NOMO-1 (cell line): ENCODE measurements around the gene ADAMTS14.

ENCODE experiments used
- DNase-seq, 2 experiments: peaks; one replicate each; lab custom pipeline; 2025; ENCODE audit not compliant: unreplicated experiment in 2 of 2; lab: John Stamatoyannopoulos, UW

Gene ADAMTS14

DNA sequence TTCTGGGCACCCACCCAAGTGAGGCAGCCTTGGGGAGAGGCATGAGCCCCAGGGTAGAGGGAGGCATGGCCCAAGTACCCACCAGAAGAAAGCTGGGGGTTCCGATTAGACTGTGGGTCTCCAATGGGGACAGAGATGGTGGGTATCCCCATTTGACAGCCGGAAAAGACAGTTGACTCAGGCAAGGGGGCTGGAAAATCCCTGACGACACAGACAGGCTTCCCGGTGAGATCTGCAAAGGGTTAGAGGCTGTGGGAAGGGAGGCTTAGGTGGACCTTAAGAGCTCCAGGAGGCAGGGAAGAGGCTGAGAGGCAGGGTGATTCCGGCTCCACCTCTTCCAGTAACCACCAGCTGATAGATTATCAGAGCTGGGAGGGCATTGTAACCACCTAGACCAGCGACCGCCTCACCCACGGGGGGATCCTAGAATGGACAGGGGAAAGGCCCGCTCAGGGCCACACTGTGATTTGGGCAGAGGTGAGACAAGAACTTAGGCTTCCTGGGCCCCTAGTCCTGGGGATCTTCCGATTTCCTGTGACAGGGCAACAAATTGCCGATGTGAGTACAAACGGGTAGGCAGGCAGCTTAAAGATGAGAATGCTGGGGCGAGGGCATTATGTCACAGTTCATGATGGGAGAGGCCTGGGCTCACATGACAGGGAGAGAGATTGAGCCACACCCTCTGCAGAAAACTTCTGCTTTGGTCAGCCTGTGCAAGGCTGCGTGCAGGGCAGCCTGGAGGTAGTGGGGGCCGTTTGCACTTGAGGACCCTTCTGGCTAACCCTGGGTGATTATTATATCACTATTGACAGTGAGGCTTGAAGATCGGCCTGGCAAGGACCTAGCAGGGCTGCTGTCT is 107.4 kb downstream of the ADAMTS14 start:
- peak; percentile 43 to 55 for DNase-seq

DNA sequence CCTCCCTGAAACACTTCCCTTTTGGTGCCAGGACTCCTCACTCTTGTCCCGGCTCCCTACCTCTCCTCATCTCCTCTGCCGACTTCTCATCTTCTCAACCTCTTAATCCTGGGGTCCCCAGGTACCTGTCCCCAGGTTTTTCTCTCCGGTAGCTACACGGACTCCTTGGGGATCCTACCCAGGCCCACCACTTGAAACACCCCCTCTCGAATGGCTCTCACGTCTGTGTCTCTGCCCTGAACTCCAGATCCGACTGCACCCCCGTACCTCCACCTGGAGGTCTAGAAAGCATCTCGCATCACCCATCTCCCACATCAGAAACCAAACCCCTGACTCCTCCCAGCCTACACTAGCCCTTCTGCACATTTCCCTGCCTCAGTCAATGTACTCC is 108.1 kb downstream of the ADAMTS14 start:
- no peak for DNase-seq

DNA sequence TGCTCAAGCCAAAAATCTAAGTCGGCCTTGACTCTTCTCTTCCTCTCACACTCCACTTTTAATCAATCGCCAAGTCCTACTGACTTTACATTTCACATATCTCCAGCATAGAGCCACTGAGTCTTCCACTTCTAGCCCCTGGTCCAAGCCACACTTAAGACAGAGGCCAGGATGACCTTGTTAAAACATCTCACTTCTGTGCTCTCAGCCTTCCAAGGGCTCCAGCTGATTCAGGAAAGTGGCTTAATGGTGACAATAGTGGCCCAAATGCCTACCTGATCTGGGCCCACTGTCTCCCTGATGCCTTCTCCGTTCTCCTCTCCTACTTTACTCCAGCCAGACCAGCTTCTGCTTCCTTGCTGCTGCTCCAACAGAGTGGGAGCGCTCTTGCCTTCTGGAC is 108.5 kb downstream of the ADAMTS14 start:
- no peak for DNase-seq

DNA sequence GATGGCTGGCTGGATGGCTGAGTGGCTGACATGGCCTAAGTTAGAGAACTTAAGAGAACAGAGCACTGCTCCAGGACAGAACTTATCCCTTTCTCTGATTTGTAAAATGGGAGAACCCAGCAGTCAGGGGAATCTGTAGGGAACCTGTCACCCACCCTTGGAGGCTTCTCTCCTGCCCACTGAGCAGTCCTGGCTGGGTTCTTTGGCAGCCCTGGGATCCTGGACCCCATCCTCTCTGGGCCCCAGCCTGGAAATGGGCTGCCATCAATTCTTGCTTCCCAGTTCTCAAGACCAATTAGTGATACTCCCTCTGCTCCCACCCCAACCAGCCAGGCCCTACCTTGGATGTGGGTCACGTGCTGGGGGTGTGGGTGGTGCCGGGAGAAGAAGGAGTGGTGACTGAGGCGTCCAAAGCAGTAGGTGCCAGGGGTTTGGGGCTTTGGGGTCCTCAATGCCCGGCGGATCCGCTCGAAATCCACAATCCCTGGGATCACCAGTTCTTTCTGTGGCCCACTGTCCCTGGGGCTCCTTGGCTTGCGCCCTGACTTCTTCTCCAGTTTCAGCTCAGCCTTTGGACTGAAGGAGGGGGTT is 109.2 kb downstream of the ADAMTS14 start:
- no peak for DNase-seq

DNA sequence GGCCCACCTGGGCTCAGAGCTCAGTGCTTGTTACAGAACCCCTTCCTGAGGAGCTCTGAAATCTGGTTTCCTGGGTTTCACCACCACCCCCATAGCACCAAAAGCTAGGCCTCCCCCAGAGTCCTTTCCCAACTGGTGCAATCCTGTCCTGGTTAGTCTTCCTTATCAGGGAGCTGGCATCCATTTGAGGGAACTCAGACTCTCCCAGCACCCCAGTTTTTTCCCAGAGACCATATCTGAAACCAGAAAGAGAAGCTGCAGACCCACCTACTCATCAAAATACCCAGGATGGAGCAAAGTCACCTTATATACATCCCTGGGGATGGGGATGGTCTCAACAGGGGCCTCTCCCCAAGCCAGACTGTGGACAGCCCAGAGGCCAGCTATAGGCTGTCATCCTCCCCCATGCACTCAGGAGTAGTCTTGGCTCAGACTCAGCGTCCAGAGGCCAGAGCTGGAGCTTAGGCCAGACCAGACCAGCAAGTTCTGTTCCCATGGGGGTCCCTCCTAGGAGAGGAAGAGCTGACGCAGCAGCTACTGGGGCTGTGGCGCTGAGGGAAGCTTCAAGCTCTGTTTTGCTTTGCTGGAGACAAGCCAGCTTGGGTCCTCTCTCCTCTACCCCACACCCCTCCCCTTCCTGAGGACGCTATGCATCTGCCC is 109.9 kb downstream of the ADAMTS14 start:
- no peak for DNase-seq

DNA sequence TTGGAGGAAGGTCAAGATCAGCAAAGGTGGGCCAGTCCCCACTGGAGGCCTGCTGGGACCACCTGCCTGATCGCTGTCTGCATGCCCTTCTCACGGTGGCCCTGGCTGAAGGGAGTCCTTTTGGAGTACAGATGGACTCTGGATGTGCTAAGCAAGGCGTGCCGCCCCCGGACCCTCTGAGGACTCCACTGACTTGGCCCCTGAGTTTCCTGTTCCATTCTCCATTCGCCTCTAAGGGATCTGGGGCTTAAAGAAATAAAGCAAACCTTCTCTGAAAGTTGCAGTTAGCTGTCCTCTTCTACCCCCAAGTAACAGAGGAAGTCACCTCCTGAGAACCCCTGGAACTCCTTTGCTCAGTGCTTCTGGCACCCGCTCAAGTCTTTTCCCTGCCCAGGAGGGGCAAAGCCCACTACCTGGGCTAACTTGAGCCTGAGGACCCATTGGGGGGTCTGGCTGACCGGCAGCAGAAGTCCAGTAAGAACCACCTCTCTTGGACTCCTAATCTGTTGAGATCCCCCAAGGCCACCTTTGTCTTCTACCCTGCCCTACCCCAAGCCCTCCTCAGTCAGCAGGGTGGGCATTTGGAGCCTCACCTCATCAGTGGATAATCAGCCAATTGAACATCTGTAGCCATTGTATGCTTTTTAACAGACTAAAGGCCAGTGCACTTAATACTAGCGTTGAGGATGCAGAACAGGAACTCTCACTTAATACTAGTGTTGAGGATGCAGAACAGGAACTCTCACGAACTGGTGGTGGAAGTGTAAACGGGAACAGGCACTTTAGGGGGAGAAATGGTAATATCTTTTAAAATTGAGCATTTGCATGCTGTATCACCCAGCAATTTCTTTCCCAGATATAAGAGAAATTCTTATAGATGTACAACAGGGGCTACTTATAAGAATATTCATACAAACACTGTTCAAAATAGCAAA is 110.7 kb downstream of the ADAMTS14 start:
- no peak for DNase-seq

DNA sequence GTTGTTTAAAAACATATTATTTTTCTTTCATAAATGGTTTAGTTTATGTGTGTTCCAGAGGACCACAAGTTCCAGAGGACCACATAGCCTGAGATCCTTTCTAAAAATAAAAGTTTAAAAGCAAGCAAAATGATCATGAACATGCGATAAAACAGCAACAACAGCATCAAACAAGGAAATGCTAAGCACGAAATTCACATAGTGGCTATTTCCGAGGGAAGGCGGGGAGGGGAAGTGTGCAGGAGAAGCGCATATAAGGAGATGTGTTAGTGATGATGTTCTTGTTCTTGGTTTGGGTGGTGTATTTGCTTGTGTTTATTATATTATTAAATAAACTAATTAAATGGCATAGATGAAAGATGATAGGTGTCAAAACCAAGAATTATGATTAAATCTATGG is 111.7 kb downstream of the ADAMTS14 start:
- no peak for DNase-seq

DNA sequence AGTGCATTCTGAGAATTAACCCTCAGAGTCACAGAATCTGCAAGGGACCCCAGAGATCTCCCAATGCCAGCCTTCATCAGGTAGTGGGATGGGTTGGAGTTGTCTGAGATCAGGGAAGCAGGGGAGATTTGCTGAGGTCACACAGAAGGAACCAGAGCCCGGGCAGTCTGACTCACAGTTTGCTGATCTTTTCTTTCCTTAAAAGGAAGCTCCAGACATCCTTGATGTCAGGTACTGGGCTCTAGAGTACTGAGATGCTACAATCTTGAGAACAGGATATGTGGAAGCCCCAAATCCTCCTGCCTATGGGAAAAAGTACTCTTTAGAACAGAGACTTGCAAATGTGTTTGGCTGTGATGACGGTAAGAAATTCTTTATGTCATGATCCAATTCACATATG is 112.2 kb downstream of the ADAMTS14 start:
- no peak for DNase-seq

DNA sequence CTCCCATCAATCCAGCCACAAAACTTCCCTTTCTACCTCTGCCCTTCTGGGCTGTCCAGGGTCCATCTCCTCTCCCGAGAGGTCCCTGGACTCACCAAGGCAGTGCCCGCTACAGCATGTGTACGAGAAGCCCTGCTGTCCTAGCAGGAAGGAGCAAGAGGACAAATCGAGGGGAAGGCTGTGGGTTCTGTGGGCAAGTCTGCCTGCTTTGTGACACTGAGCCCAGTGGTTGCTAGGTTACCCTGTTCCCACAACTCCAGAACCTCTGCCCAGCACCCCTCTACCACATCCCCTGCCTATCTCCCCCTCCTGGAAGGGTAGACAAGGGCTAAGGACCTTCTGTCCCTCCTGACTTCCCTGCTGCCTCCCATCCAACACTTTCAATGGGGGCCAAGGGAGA is 112.9 kb downstream of the ADAMTS14 start, which contains the start of gene TBATA:
TBATA (minus strand) TSS at position 188 of the 400 bp plus-strand sequence. CDS start 1,998 bp downstream, outside the sequence.
- no peak for DNase-seq

DNA sequence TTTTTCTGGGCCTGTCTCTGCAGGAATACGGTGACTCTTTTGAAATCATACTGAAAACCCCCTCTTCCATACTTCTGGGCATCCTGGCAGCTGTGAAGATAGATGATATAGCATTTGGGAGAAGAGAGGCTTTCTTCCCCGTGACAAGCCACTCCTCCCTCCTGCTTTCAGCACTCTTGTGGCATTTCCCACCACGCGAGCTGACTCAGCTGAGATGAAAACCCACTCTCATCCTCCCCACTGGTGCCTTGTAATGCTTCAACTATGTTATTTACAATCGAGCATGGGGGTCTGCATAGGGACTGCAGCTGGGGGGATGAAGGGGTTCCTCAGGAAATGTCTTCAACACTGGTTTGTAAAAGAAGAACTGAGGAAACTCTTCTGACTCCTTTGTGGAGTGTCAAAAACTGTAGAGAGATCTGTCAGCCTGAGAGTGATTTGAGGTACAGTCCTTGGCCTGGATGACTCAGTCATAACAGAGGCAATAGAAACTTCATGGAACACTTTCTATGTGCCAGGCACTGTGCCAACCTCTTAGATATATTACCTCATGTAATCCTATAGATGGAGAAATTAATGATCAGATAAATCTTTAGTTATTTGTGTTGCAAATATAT is 114.6 kb downstream of the ADAMTS14 start:
- DNase-seq, result no peak

DNA sequence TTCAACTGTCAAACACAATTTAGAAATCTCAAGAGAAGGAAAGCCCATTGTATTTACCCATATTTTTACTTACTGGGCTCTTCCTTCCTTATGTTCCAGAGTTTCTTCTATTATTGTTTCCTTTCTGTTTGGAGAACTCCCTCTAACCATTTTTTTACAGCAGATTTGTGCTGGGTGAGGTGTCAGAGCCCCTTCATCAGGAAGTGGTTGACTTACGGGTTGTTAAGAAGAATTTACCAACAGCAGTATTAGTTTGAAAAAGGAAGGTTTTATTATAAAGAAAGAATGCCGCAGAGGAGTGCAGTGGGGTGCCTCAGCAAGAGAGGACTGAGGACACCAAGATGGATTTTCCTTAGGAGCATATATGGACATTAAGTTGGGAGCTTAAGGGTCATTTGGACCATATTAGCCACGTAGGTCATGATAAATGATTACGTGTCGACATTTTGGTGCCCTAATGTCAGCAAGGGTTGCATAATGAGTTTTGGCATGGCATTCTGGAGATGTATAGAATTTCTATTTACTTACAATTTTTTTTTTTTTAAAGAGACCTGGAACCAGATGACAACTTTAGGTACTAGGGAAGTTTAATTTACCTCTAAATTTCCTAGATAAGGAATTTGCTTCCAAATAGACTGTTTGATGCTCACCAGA is 119.2 kb downstream of the ADAMTS14 start:
- no peak for DNase-seq

DNA sequence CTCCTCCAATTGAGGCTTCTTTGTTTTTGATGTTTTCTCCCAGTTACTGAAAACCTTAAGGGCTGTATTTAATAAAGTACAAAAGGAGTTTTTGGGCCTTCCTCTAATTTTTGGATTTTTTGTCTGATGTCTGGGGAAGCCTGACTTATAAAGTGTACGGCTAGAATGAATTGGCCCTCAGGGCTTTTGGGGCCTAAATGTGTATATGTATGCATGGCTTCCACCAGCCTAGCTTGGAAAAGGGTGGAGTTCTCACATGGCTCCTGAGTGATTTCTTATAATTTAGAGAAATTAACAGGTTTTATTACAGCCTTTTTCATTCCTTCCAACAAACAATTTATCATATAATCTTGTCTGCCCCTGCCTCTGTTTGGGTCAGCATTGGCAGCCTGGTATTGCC is 123.3 kb downstream of the ADAMTS14 start:
- no peak for DNase-seq

DNA sequence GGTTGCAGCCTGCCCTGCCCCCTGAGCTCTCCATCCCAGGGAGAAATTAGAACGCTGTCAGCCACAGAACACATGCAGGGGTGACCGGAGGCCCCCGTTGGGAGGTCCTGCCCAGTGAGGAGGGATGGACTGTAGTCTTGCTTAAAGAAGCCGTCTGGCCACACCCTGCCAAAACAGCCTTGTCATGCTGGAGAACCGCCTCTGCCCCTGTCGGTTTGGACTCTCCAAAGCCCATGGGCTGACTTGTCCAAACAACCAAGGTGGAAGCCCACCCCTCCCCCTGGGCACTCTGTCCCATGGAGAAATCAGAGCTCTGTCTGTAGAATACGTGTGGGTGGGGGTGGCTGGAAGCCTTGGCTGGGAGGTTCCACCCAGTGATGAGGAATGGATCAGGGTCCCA is 125.5 kb downstream of the ADAMTS14 start:
- DNase-seq, result no peak

DNA sequence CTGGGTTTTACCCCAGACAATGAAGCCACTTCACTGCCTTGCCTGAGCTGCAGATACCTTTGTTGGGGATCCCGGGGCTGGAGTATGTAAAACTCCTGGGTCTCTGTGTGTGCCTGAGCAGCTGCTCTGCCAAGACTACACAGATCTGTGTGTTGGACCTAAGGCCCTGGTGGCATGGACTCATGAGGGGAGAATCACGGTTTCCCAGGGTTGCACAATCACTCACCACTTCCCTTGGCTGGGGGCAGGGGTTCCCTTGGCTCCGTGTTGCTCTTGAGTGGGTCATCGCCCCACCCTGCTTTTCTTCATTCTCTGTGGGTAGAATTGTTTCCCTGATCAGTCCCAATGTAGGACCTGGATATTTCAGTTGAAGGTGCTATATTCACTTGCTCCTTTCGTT is 126.8 kb downstream of the ADAMTS14 start:
- peak in 1 of 2 experiments; percentile 3 for DNase-seq

DNA sequence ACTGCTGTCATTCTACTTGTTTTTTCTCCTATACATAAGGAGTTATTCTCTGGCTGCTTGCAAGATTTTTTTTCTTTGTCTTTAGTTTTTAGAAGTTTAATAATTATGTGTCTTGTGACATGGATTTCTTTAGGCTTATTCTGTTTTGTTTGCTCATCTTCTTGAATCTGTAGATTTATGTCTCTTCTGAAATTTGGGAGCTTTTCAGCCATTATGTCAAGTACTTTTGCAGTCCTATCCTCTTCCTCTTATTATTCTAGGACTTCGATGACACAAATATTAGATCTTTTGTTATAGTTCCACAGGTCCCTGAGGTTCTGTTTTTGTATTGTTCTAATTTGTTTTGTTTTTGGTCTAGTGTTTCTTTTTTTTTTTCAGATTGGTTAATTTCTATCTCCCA is 129.5 kb downstream of the ADAMTS14 start:
- no peak for DNase-seq

DNA sequence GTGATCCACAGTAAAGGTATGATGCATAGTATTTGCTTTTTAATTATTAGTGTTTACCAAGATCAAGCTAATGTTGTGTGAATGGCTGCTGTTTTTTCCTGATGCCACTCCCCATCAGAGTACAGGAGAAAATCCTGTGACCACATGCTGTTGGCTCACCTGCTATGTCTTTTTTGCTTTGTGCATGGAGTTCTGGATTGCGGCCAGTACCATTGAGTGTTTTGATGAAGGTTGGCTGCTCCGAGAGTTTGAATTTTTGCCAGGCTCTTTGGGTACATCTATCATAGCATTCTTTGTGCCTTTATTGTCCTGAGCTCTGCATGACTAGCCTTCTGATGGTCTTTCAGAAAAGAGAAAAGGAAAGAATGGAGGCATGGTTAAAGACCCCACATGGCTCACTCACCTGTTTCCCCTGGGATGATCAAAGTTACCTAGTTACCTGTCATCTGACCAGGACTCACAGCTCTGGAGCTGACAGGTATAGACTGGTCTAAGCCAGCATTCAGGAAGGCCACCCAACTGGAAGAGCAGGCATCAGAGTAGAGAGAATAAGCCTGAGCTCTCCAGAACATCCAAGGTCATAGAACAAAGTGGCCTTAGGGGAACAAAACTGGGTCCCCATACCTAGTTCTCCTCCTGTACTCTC is 131.6 kb downstream of the ADAMTS14 start:
- no peak for DNase-seq

DNA sequence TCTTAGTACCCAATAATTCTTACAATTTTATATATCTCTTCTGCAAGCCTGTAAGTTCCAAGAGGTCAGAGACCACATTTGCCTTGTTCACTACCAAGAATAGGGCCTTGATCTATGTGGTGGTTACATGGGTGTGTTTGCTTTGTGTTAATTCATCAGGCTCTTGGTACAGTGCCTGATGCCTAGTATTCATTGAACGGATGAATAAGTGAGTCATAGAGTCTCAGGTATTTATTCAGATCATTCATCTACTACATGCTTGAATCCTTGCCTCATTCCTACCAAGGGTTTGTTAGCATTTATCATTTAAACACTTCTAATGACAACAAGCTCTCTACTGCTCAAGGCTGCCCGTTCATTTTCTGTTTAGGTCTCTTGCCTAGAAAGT is 132.1 kb downstream of the ADAMTS14 start:
- no peak for DNase-seq

DNA sequence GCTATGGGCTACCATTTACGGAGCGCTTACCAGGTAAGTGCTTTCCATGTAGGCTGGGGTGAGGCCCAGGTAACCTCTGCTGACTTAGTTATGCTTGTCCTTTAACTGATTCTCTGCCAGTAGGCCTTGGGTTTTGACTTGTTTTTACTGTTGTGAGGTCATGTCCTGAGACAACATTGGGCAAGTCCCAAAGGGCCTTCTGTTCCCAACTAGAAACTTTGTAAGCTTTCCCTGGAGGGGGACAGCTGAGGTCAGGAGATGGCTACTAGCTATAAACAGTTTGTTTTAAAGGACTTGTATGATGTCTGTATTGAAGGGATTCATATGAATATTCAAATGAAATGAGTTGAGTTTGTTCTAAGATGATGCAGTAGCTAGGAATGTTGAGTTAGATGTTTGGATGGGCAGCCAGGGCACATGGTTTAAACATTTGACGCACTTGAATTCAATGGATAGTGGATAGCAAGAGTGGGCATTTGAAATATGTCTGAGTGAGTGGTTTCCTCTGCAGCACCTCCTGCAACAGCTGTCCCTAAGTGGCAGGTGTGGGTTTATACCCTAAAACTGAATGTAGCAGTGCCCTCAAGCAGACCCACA is 133.4 kb downstream of the ADAMTS14 start:
- DNase-seq, result no peak

DNA sequence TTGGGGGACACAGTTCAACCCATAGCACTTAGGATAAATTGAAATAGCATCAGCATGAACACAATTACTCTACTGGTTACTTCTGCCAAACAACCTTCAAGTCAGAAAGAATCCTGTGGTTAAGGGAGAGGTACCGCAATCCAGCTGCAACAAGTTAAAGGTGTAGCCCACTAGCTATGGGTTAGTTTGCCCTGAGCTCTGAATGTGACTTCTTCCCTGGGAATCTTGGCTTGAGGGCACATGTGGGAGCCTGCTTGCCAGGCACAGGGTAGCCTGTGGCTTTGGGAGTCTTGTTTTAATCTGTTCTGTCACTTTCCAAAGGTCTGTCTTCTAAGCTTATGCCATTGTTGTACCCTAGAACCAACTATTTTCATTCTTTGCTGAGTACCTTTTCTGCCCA is 134.5 kb downstream of the ADAMTS14 start:
- DNase-seq, result no peak
